GM12865 (cell line): ENCODE data around the gene B4GALT6.

Source experiments
- DNase-seq: peaks from one replicate; pipeline ENCODE4 v3.0.0; 2010; ENCODE audit warnings: low read depth
- H3K4me3 ChIP-seq: 2 replicates; pipeline ENCODE4 v1.5.1; 2011; ENCODE audit warnings: mild to moderate bottlenecking, low read depth, low read length, control low read depth
- TF ChIP-seq, protein P1 (sequence below): IDR thresholded peaks from 2 replicates; pipeline ENCODE4 v1.5.1; 2011; ENCODE audit warnings: low read length, control low read depth, low read depth, inconsistent platforms; ENCODE audit not compliant: insufficient read depth; ENCODE audit errors: missing control alignments

Gene B4GALT6

DNA sequence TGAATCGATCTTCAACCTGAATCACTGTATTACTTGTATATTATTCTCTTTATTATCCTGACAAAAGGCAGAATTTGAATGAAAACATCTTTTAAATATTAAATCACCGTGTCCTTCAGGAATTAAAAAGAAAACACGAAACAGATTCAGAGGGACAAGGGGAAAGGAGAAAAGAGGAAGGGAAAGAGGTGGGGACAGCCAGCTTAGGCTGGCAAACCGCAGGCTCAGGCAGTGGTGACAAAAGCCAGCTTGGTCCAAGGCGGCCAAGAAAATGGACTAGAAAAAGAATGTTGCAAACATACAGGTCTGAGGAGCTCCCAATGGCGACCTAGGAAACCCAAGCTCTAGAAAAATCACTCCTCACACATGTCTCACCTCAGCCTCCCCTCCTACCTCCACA is 6.8 kb downstream of the B4GALT6 start:
- H3K4me3 ChIP-seq, result no peak overlapping the region
- TF ChIP-seq, protein P1, sequence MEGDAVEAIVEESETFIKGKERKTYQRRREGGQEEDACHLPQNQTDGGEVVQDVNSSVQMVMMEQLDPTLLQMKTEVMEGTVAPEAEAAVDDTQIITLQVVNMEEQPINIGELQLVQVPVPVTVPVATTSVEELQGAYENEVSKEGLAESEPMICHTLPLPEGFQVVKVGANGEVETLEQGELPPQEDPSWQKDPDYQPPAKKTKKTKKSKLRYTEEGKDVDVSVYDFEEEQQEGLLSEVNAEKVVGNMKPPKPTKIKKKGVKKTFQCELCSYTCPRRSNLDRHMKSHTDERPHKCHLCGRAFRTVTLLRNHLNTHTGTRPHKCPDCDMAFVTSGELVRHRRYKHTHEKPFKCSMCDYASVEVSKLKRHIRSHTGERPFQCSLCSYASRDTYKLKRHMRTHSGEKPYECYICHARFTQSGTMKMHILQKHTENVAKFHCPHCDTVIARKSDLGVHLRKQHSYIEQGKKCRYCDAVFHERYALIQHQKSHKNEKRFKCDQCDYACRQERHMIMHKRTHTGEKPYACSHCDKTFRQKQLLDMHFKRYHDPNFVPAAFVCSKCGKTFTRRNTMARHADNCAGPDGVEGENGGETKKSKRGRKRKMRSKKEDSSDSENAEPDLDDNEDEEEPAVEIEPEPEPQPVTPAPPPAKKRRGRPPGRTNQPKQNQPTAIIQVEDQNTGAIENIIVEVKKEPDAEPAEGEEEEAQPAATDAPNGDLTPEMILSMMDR, result no peak
- no peak for DNase-seq

DNA sequence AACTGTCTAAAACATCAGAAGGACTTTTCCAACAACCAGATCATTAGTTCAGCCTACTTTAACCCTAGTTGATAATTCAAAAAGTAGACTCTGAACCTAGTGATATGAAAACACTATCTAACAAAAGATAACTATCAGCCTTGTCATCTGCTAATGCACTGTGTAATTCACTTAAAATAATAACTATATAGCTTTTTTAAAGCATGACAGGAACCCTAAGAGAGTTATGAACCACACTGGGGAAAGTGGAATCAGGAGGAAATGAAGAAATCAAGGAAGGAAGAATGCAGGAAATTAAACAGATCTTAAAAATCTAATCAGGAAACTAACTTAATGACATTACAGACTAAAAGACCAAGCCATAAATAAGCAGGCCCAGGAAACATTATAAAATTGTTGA is 9.0 kb downstream of the B4GALT6 start:
- H3K4me3 ChIP-seq, result no peak overlapping the region
- no peak for DNase-seq
- TF ChIP-seq, protein P1, result no peak

- DNase-seq, result no peak
- TF ChIP-seq, protein P1, result no peak
- H3K4me3 ChIP-seq, result no peak overlapping the region
These were observed 11.7 kb downstream of the B4GALT6 start for GRCh38 chr18:31672628-31673135.

GRCh38 chr18:31671951-31672350 is 12.4 kb downstream of the B4GALT6 start:
- TF ChIP-seq, protein P1, result no peak
- no peak for DNase-seq

DNA sequence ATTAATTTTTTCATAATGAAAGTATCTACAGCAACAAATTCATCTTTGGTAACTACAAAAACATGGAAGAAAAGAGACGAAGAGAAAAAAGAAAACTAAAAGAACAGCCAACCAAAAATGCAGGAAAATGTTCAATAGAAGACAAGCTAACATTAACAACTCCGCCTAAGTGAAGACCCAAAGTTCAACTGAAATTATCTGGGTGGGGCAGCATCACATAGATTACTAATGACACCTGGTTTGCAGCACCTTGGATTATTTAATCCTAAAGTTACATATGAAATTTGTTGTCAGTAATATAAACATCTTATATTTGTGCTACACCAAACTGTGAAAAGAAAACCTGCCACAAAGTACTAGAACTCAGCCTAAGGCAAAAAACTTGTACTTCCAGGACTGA is 14.8 kb downstream of the B4GALT6 start:
- DNase-seq, result no peak
- TF ChIP-seq, protein P1, result no peak
- no peak overlapping the region for H3K4me3 ChIP-seq

More at GRCh38 chr18:31671951-31672350, 12.4 kb downstream of the B4GALT6 start:
- H3K4me3 ChIP-seq, result no peak overlapping the region

GRCh38 chr18:31667185-31667584 is 17.2 kb downstream of the B4GALT6 start:
- no peak for DNase-seq
- no peak overlapping the region for H3K4me3 ChIP-seq
- TF ChIP-seq, protein P1, result no peak

GRCh38 chr18:31666055-31666454 is 18.3 kb downstream of the B4GALT6 start:
- no peak for DNase-seq
- TF ChIP-seq, protein P1, result no peak
- H3K4me3 ChIP-seq, result no peak overlapping the region
